ENCODE results near the gene ECHS1. TPM values are rescaled to one million over a fixed set of nuclear protein-coding genes. Genes with fewer than 3 reads are reported as not detected.
"Not testable (repeated sequence)": the region's sequence is repeated elsewhere in the genome, so short reads cannot be mapped to it uniquely, and the experiment has no call there.

The ECHS1 gene
- total RNA-seq, 2 donors from 2014 or later = 173 to 205 TPM

- DNase-seq = no peak
- ATAC-seq = no peak
- intact Hi-C loops (cut with DNase I, micrococcal nuclease) = no loop called here
These were observed 7.9 kb upstream of the ECHS1 start for GRCh38 chr10:133381036-133381435.

- DNase-seq = peak in 1 of 2 donors; percentile 52
- intact Hi-C loops (cut with DNase I, micrococcal nuclease) = no loop called here
- no peak for ATAC-seq
These were observed 6.9 kb upstream of the ECHS1 start for GRCh38 chr10:133379801-133380666.

- peak; percentile 52 for ATAC-seq
- intact Hi-C loops (cut with DNase I, micrococcal nuclease) = no loop called here
- DNase-seq = peak; percentile 72 to 81
These were observed 6.1 kb upstream of the ECHS1 start, which contains the start of gene PAOX for GRCh38 chr10:133379152-133379800. Gene PAOX, plus strand, starts transcription at chr10:133379262. Its CDS starts 55 bp downstream, at chr10:133379317.

- DNase-seq (peak; percentile 75 to 82), ATAC-seq (peak; percentile 82)
- intact Hi-C loops (cut with DNase I, micrococcal nuclease) = no loop called here
These were observed 5.3 kb upstream of the ECHS1 start for GRCh38 chr10:133378251-133379096.

GRCh38 chr10:133377818-133378250, 4.7 kb upstream of the ECHS1 start:
- intact Hi-C loops (cut with DNase I, micrococcal nuclease) = no loop called here
- peak; percentile 8 for ATAC-seq
- no peak for DNase-seq

- intact Hi-C loops (cut with DNase I, micrococcal nuclease) = no loop called here
- DNase-seq = no peak
- no peak for ATAC-seq
These were observed 4.1 kb upstream of the ECHS1 start for GRCh38 chr10:133377025-133377817.

- DNase-seq; ATAC-seq; intact Hi-C loops (cut with DNase I, micrococcal nuclease): not testable (repeated sequence)
These were observed 3.0 kb upstream of the ECHS1 start for GRCh38 chr10:133376183-133376582.

GRCh38 chr10:133375357-133376115, 2.4 kb upstream of the ECHS1 start:
- ATAC-seq (no peak), DNase-seq (no peak)
- intact Hi-C loops (cut with DNase I, micrococcal nuclease) = no loop called here

- intact Hi-C loops (cut with DNase I, micrococcal nuclease) = no loop called here
- DNase-seq (peak; percentile 55 to 66), ATAC-seq (peak; percentile 59)
These were observed 647 bp downstream of the ECHS1 start for GRCh38 chr10:133372507-133372906.

GRCh38 chr10:133370030-133370786, 2.9 kb downstream of the ECHS1 start:
- peak in 1 of 2 donors; percentile 4 for DNase-seq
- ATAC-seq = no peak
- intact Hi-C loops (cut with DNase I, micrococcal nuclease) = no loop called here

GRCh38 chr10:133368153-133368552, 5.0 kb downstream of the ECHS1 start:
- no peak for ATAC-seq
- DNase-seq = no peak
- intact Hi-C loops (cut with DNase I, micrococcal nuclease) = no loop called here

GRCh38 chr10:133367461-133367860, 5.7 kb downstream of the ECHS1 start:
- ATAC-seq; DNase-seq; intact Hi-C loops (cut with DNase I, micrococcal nuclease): not testable (repeated sequence)

- ATAC-seq (no peak), DNase-seq (no peak)
- intact Hi-C loops (cut with DNase I, micrococcal nuclease) = no loop called here
These were observed 6.4 kb downstream of the ECHS1 start for GRCh38 chr10:133366751-133367150.

- ATAC-seq (no peak), DNase-seq (no peak)
- intact Hi-C loops (cut with DNase I, micrococcal nuclease) = no loop called here
These were observed 7.0 kb downstream of the ECHS1 start for GRCh38 chr10:133366130-133366478.

GRCh38 chr10:133365461-133366129, 7.6 kb downstream of the ECHS1 start:
- no peak for ATAC-seq
- intact Hi-C loops (cut with DNase I, micrococcal nuclease) = no loop called here
- DNase-seq = no peak

- DNase-seq (peak in 1 of 2 donors; percentile 43), ATAC-seq (peak; percentile 78)
- intact Hi-C loops (cut with DNase I, micrococcal nuclease) = no loop called here
These were observed 8.3 kb downstream of the ECHS1 start for GRCh38 chr10:133364645-133365431.

All from left colon (tissue), 2 donors.